ENCODE results near the gene CPM. TPM values are rescaled to one million over a fixed set of nuclear protein-coding genes. Genes with fewer than 3 reads are reported as not detected.

CPM gene
- total RNA-seq, 2 experiments from 2014 or later = 3.8 to 13.0 TPM

GRCh38 chr12:68970951-68971350 is 38.0 kb upstream of the CPM start:
- CTCF ChIA-PET (ENCODE audit: unreplicated experiment) = no interaction called here
- no peak for TF ChIP-seq CTCF (conservative IDR thresholded peaks at IDR 0.05; ENCODE audit: low read length)
- TF ChIP-seq EZH2phosphoT487 (IDR thresholded peaks at IDR 0.05; ENCODE audit: borderline replicate concordance, low read depth, low read length) = no peak
- Histone ChIP-seq H3K4me1 (ENCODE audit: insufficient read depth, low read length, poor library complexity, severe bottlenecking) (no peaks in the 10 kb centered on the region), H3K36me3 (ENCODE audit: insufficient read depth, low read length) (no peaks in the 10 kb centered on the region), H3K27ac (ENCODE audit: low read depth, low read length, poor library complexity, severe bottlenecking) (no peak overlapping the region), H3K9me3 (ENCODE audit: low read length) (no peaks in the 10 kb centered on the region), H3K4me2 (ENCODE audit: low read length) (no peak overlapping the region), H4K20me1 (ENCODE audit: insufficient read depth, low read length) (no peaks in the 10 kb centered on the region), H2AFZ (ENCODE audit: low read length) (no peak overlapping the region), H3K9me2 (ENCODE audit: insufficient read depth, low read length) (no peaks in the 10 kb centered on the region), H3K79me2 (ENCODE audit: insufficient read depth, low read depth, low read length) (no peaks in the 10 kb centered on the region), H3K4me3 (ENCODE audit: low read depth, low read length, poor library complexity, severe bottlenecking) (no peak overlapping the region)
- intact Hi-C loops (cut with micrococcal nuclease; ENCODE audit: unreplicated experiment) = no loop called here
- POLR2A ChIA-PET = no interaction called here
- no TSS peak for BruUV-seq (replicated peaks)
- DNase-seq (ENCODE audit: low spot score) = no peak

- Histone ChIP-seq H3K4me1 (ENCODE audit: insufficient read depth, low read length, poor library complexity, severe bottlenecking) (no peaks in the 10 kb centered on the region), H2AFZ (ENCODE audit: low read length) (no peak overlapping the region), H4K20me1 (ENCODE audit: insufficient read depth, low read length) (no peaks in the 10 kb centered on the region), H3K27ac (ENCODE audit: low read depth, low read length, poor library complexity, severe bottlenecking) (no peak overlapping the region), H3K36me3 (ENCODE audit: insufficient read depth, low read length) (no peaks in the 10 kb centered on the region), H3K9me3 (ENCODE audit: low read length) (no peaks in the 10 kb centered on the region), H3K9me2 (ENCODE audit: insufficient read depth, low read length) (no peaks in the 10 kb centered on the region), H3K4me3 (ENCODE audit: low read depth, low read length, poor library complexity, severe bottlenecking) (no peak overlapping the region), H3K79me2 (ENCODE audit: insufficient read depth, low read depth, low read length) (no peaks in the 10 kb centered on the region), H3K4me2 (ENCODE audit: low read length) (no peak overlapping the region)
- POLR2A ChIA-PET = no interaction called here
- no peak for TF ChIP-seq EZH2phosphoT487 (IDR thresholded peaks at IDR 0.05; ENCODE audit: borderline replicate concordance, low read depth, low read length)
- no peak for TF ChIP-seq CTCF (conservative IDR thresholded peaks at IDR 0.05; ENCODE audit: low read length)
- intact Hi-C loops (cut with micrococcal nuclease; ENCODE audit: unreplicated experiment) = no loop called here
- BruUV-seq (replicated peaks) = no TSS peak
- DNase-seq (ENCODE audit: low spot score) = no peak
- CTCF ChIA-PET (ENCODE audit: unreplicated experiment) = no interaction called here
These were observed 37.3 kb upstream of the CPM start for GRCh38 chr12:68970306-68970705.

GRCh38 chr12:68967046-68967445 is 34.1 kb upstream of the CPM start:
- no TSS peak for BruUV-seq (replicated peaks)
- H2AFZ ChIP-seq (ENCODE audit: low read length) = no peak overlapping the region
- intact Hi-C loops (cut with micrococcal nuclease; ENCODE audit: unreplicated experiment) = loop anchor here (2.0 kb wide), 1 partner anchor 16 kb away; no protein-coding TSS in a partner anchor
- no peaks in the 10 kb centered on the region for H3K79me2 ChIP-seq (ENCODE audit: insufficient read depth, low read depth, low read length)
- ChIA-PET POLR2A (interaction anchor here (0.9 to 2.2 kb wide), 5 partner anchors 12 to 99 kb away, joined by 3 to 7 read pairs (median 4); no protein-coding TSS in a partner anchor), CTCF (ENCODE audit: unreplicated experiment) (interaction anchor here (1.0 kb wide), 1 partner anchor 11 kb away, joined by 3 read pairs; no protein-coding TSS in a partner anchor)
- H4K20me1 ChIP-seq (ENCODE audit: insufficient read depth, low read length) = no peaks in the 10 kb centered on the region
- H3K9me3 ChIP-seq (ENCODE audit: low read length) = no peaks in the 10 kb centered on the region
- no peak overlapping the region for H3K4me2 ChIP-seq (ENCODE audit: low read length)
- no peak for DNase-seq (ENCODE audit: low spot score)
- H3K36me3 ChIP-seq (ENCODE audit: insufficient read depth, low read length) = no peaks in the 10 kb centered on the region
- no peak overlapping the region for H3K27ac ChIP-seq (ENCODE audit: low read depth, low read length, poor library complexity, severe bottlenecking)
- H3K4me1 ChIP-seq (ENCODE audit: insufficient read depth, low read length, poor library complexity, severe bottlenecking) = no peaks in the 10 kb centered on the region
- no peak for TF ChIP-seq CTCF (conservative IDR thresholded peaks at IDR 0.05; ENCODE audit: low read length)
- TF ChIP-seq EZH2phosphoT487 (IDR thresholded peaks at IDR 0.05; ENCODE audit: borderline replicate concordance, low read depth, low read length) = no peak
- H3K9me2 ChIP-seq (ENCODE audit: insufficient read depth, low read length) = no peaks in the 10 kb centered on the region
- no peak overlapping the region for H3K4me3 ChIP-seq (ENCODE audit: low read depth, low read length, poor library complexity, severe bottlenecking)
